LoVo (cell line): ENCODE measurements around the gene CLDN15.
A peak's percentile ranks its signal among the peaks of the same experiment; 100 is the strongest.
"Not testable (repeated sequence)": the region's sequence is repeated elsewhere in the genome, so short reads cannot be mapped to it uniquely, and the experiment has no call there.

Experiments used
- DNase-seq: peaks from one replicate; pipeline ENCODE4 v3.0.0-alpha.2; 2016; ENCODE audit warnings: low spot score

Gene CLDN15

GRCh38 chr7:101222275-101222830 is 15.2 kb downstream of the CLDN15 start:
- no peak for DNase-seq

- DNase-seq: no peak
These were observed 17.3 kb downstream of the CLDN15 start for GRCh38 chr7:101220295-101220694.

- no peak for DNase-seq
These were observed 19.1 kb downstream of the CLDN15 start for GRCh38 chr7:101218236-101219125.

GRCh38 chr7:101217388-101218235 is 20.0 kb downstream of the CLDN15 start, which contains the start of the genes PLOD3 and ZNHIT1:
TSS of gene PLOD3 (minus strand) at chr7:101217581. CDS start at chr7:101217274, 307 bp downstream.
TSS of gene ZNHIT1 (plus strand) at chr7:101218165. CDS start at chr7:101218196, 31 bp downstream.
- DNase-seq: peak; percentile 100

GRCh38 chr7:101216860-101217387 is 20.7 kb downstream of the CLDN15 start:
- no peak for DNase-seq

GRCh38 chr7:101216001-101216859 is 21.4 kb downstream of the CLDN15 start:
- DNase-seq: no peak

- no peak for DNase-seq
These were observed 25.6 kb downstream of the CLDN15 start for GRCh38 chr7:101212014-101212413.

- DNase-seq: no peak
These were observed 26.1 kb downstream of the CLDN15 start for GRCh38 chr7:101211501-101211900.

- DNase-seq: no peak
These were observed 27.5 kb downstream of the CLDN15 start for GRCh38 chr7:101210143-101210542.

- DNase-seq: no peak
These were observed 28.8 kb downstream of the CLDN15 start for GRCh38 chr7:101208794-101209193.

- DNase-seq: no peak
These were observed 30.1 kb downstream of the CLDN15 start for GRCh38 chr7:101207459-101207858.

GRCh38 chr7:101206665-101207042 is 30.9 kb downstream of the CLDN15 start:
- DNase-seq: no peak

GRCh38 chr7:101205901-101206664 is 31.5 kb downstream of the CLDN15 start:
- DNase-seq: no peak

- not testable (repeated sequence) for DNase-seq
These were observed 33.6 kb downstream of the CLDN15 start for GRCh38 chr7:101203740-101204738.

GRCh38 chr7:101202603-101202918 is 35.0 kb downstream of the CLDN15 start:
- no peak for DNase-seq

- no peak for DNase-seq
These were observed 35.7 kb downstream of the CLDN15 start for GRCh38 chr7:101201695-101202602.

GRCh38 chr7:101200862-101201599 is 36.6 kb downstream of the CLDN15 start, which contains the start of gene MOGAT3:
TSS of gene MOGAT3 (minus strand) at chr7:101201036. CDS start at chr7:101200854, 182 bp downstream.
- peak; percentile 62 for DNase-seq
